Measurements from ENCODE around the gene ALAS2. TPM values are rescaled to one million over a fixed set of nuclear protein-coding genes. Genes with fewer than 3 reads are reported as not detected.

Gene ALAS2
- total and polyA plus RNA-seq, 4 donors: 0.10 to 111 (median 1.5) TPM

GRCh38 chrX:55014897-55015299 lies 15.9 kb downstream of the ALAS2 start:
- Histone ChIP-seq H3K27ac (ENCODE audit: low read depth in 1 of 2, low read length in 1 of 2) (no peak overlapping the region), H3K4me3 (no peak overlapping the region), H3K9ac (ENCODE audit: insufficient read depth in 1 of 2, low read length in 2 of 2) (no peak overlapping the region), H3K36me3 (ENCODE audit: control insufficient read depth in 4 of 4, insufficient read depth in 4 of 4, low read length in 4 of 4) (no peaks in the 10 kb centered on the region), H3K9me3 (ENCODE audit: control insufficient read depth in 4 of 4, insufficient read depth in 3 of 4, low read length in 3 of 4) (no peaks in the 10 kb centered on the region), H3K4me1 (ENCODE audit: control insufficient read depth in 5 of 5, insufficient read depth in 5 of 5, low read length in 5 of 5) (no peaks in the 10 kb centered on the region), H3K27me3 (ENCODE audit: control insufficient read depth in 3 of 3, insufficient read depth in 3 of 3, low read length in 2 of 3) (peaks cover 0 to 8% (median 2%) of the 10 kb centered on the region in 3 donors)
- 84 to 94% methylated on average over 4 of the region's 4 CpGs for WGBS, 2 donors
- DNase-seq (no peak), ATAC-seq (ENCODE audit: insufficient read depth, low FRiP score) (no peak)
- no peak for TF ChIP-seq CTCF (IDR thresholded peaks at IDR 0.05; ENCODE audit: control extremely low read depth, extremely low read depth)

GRCh38 chrX:55011294-55011693 lies 19.5 kb downstream of the ALAS2 start:
- Histone ChIP-seq H3K27me3 (ENCODE audit: control insufficient read depth in 3 of 3, insufficient read depth in 3 of 3, low read length in 2 of 3) (peaks cover 0 to 6% (median 2%) of the 10 kb centered on the region in 3 donors), H3K9ac (ENCODE audit: insufficient read depth in 1 of 2, low read length in 2 of 2) (peak overlapping the region in 1 of 2 donors; percentile 32), H3K9me3 (ENCODE audit: control insufficient read depth in 4 of 4, insufficient read depth in 3 of 4, low read length in 3 of 4) (no peaks in the 10 kb centered on the region), H3K36me3 (ENCODE audit: control insufficient read depth in 4 of 4, insufficient read depth in 4 of 4, low read length in 4 of 4) (peaks cover 0 to 3% (median 0%) of the 10 kb centered on the region in 4 donors), H3K4me3 (no peak overlapping the region), H3K4me1 (ENCODE audit: control insufficient read depth in 5 of 5, insufficient read depth in 5 of 5, low read length in 5 of 5) (peaks cover 0 to 15% (median 0%) of the 10 kb centered on the region in 5 donors), H3K27ac (ENCODE audit: low read depth in 1 of 2, low read length in 1 of 2) (no peak overlapping the region)
- no peak for ATAC-seq (ENCODE audit: insufficient read depth, low FRiP score)
- WGBS, 2 donors: 39 to 58% methylated on average over 2 of the region's 2 CpGs
- DNase-seq: peak in 1 of 3 donors; percentile 16
- no peak for TF ChIP-seq CTCF (IDR thresholded peaks at IDR 0.05; ENCODE audit: control extremely low read depth, extremely low read depth)

- no peak for TF ChIP-seq CTCF (IDR thresholded peaks at IDR 0.05; ENCODE audit: control extremely low read depth, extremely low read depth)
- H3K4me3 ChIP-seq: no peak overlapping the region
- peaks cover 0 to 3% (median 0%) of the 10 kb centered on the region in 3 donors for H3K27me3 ChIP-seq (ENCODE audit: control insufficient read depth in 3 of 3, insufficient read depth in 3 of 3, low read length in 2 of 3)
- H3K9ac ChIP-seq (ENCODE audit: insufficient read depth in 1 of 2, low read length in 2 of 2): no peak overlapping the region
- 31 to 52% methylated on average over 9 of the region's 9 CpGs for WGBS, 2 donors
- H3K4me1 ChIP-seq (ENCODE audit: control insufficient read depth in 5 of 5, insufficient read depth in 5 of 5, low read length in 5 of 5): peaks cover 0 to 15% (median 0%) of the 10 kb centered on the region in 5 donors
- ATAC-seq (ENCODE audit: insufficient read depth, low FRiP score): no peak
- DNase-seq: peak in 1 of 3 donors; percentile 4
- peaks cover 4 to 12% (median 6%) of the 10 kb centered on the region in 4 donors for H3K36me3 ChIP-seq (ENCODE audit: control insufficient read depth in 4 of 4, insufficient read depth in 4 of 4, low read length in 4 of 4)
- H3K27ac ChIP-seq (ENCODE audit: low read depth in 1 of 2, low read length in 1 of 2): peak overlapping the region; percentile 52 to 68
- no peaks in the 10 kb centered on the region for H3K9me3 ChIP-seq (ENCODE audit: control insufficient read depth in 4 of 4, insufficient read depth in 3 of 4, low read length in 3 of 4)
Measured at GRCh38 chrX:55008571-55009358, 22.0 kb downstream of the ALAS2 start.
